Stomach (tissue), 4 donors: ENCODE results near the gene ZBTB18.

ENCODE experiments used
- EP300 ChIP-seq: sonication (generic); formaldehyde crosslinking; IDR thresholded peaks from one replicate; pipeline ENCODE4 v1.6.1; 2017; ENCODE audit warnings: antibody characterized with exemption
- POLR2A ChIP-seq, 4 donors: fragments of 450-650 bp; IDR thresholded peaks; one replicate each; pipeline ENCODE4 v1.6.1; 2016; ENCODE audit warnings: antibody characterized with exemption in 4 of 4, control low read depth in 2 of 4, mild to moderate bottlenecking in 1 of 4, moderate library complexity in 1 of 4
- POLR2AphosphoS5 ChIP-seq, 3 donors: sonication (generic); formaldehyde crosslinking; IDR thresholded peaks; one replicate each; pipeline ENCODE4 v1.6.1; 2016; ENCODE audit warnings: antibody characterized with exemption in 3 of 3
- TF ChIP-seq, protein P1 (sequence below), 7 experiments: fragments of 450-650 bp in 4 of 7; fragments of 200-600 bp in 3 of 7; sonication (generic) in 3 of 7; IDR thresholded peaks; one replicate each; pipeline ENCODE4 v1.5.1; 2016 to 2019; ENCODE audit warnings: antibody characterized with exemption in 7 of 7, control low read depth in 2 of 7, mild to moderate bottlenecking in 1 of 7

DNA sequence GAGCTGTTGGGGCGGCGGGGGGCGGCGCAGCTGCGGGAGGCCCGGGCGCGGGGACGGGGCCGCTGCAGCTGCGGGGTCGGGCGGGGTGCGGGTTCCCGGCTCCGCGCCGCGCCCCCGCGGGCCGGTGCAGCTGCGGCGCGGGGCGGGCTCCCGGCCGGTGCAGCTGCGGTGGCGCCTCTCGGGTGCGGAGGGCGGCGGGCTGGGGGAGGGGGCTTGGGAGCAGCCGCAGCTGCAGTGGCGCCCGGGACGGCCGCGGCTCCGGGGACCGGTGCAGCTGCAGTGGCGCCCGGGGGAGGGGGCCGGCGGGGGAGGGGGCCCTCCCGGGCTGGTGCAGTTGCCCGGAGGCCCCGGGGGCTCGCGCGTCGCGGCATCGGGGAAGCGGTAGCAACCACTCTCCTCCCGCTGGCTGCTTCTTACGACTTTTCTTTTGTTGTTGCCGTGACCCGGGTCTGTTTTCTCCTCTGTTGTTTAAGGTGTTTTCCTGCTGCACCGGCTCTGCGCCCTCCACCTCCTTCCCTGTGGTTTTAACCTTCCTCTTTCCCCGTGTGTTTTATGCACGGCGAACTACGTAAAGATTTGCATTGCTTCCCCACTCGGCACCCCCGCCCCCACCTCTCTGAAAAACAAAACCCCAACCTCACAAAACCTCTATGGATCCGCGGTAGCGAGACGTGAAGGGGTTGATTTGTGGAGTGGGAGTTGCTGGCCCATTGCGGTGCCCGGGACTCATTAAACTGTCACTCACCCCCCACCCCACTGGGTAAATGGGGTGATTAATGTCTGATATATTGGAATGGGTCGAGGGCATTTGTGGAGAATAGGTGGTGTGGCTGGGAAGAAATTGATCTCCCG, 1.7 kb upstream of the ZBTB18 start:
- TF ChIP-seq, protein P1, sequence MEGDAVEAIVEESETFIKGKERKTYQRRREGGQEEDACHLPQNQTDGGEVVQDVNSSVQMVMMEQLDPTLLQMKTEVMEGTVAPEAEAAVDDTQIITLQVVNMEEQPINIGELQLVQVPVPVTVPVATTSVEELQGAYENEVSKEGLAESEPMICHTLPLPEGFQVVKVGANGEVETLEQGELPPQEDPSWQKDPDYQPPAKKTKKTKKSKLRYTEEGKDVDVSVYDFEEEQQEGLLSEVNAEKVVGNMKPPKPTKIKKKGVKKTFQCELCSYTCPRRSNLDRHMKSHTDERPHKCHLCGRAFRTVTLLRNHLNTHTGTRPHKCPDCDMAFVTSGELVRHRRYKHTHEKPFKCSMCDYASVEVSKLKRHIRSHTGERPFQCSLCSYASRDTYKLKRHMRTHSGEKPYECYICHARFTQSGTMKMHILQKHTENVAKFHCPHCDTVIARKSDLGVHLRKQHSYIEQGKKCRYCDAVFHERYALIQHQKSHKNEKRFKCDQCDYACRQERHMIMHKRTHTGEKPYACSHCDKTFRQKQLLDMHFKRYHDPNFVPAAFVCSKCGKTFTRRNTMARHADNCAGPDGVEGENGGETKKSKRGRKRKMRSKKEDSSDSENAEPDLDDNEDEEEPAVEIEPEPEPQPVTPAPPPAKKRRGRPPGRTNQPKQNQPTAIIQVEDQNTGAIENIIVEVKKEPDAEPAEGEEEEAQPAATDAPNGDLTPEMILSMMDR (IDR thresholded peaks at IDR 0.05): no peak
- TF ChIP-seq EP300: no peak
- TF ChIP-seq POLR2A (IDR thresholded peaks at IDR 0.05): no peak
- TF ChIP-seq POLR2AphosphoS5 (IDR thresholded peaks at IDR 0.05): no peak
